ENCODE data around the gene BABAM2. TPM values are rescaled to one million over a fixed set of nuclear protein-coding genes. Genes with fewer than 3 reads are reported as not detected.

BABAM2 gene
- total and polyA plus RNA-seq, 2 experiments from 2014 or later, result 35.2 to 46.1 TPM

GRCh38 chr2:28233164-28233676, 342.7 kb downstream of the BABAM2 start:
- in situ Hi-C loops (cut with MboI), result no loop called here
- H3K9ac ChIP-seq, result no peak overlapping the region
- H2AFZ ChIP-seq, result peak overlapping the region; percentile 26; the same call in 1 of the 2 replicates
- no peak for TF ChIP-seq EZH2 (IDR thresholded peaks at IDR 0.05; ENCODE audit: insufficient read depth, poor library complexity, severe bottlenecking)
- no peak for TF ChIP-seq EZH2phosphoT487 (IDR thresholded peaks at IDR 0.05; ENCODE audit: insufficient read depth, low read depth)
- H3K27ac ChIP-seq, result peak overlapping the region; percentile 64
- no peak overlapping the region for H3K4me3 ChIP-seq
- DNase-seq, result peak; percentile 57
- no peaks in the 10 kb centered on the region for H3K36me3 ChIP-seq (ENCODE audit: low read depth)
- no peaks in the 10 kb centered on the region for H3K9me2 ChIP-seq (ENCODE audit: insufficient read depth)
- H3K79me2 ChIP-seq (ENCODE audit: insufficient read depth), result no peaks in the 10 kb centered on the region
- H3K9me3 ChIP-seq (ENCODE audit: low read depth), result no peaks in the 10 kb centered on the region
- no peaks in the 10 kb centered on the region for H3K27me3 ChIP-seq (replicated peaks; ENCODE audit: insufficient read depth)
- H4K20me1 ChIP-seq (ENCODE audit: insufficient read depth), result no peaks in the 10 kb centered on the region
- H3K4me1 ChIP-seq (ENCODE audit: insufficient read depth), result peaks cover 35% of the 10 kb centered on the region
- peak overlapping the region; percentile 2 for H3K4me2 ChIP-seq (ENCODE audit: unreplicated experiment)
- WGBS, 2 experiments (ENCODE audit: low coverage in 1 of 2, low lambda C conversion rate in 2 of 2, missing lambda C conversion rate in 2 of 2), result 41 to 48% methylated on average over 6 of the region's 6 CpGs
- peaks cover 27% of the 10 kb centered on the region for H3F3A ChIP-seq (ENCODE audit: insufficient read depth)

DNA sequence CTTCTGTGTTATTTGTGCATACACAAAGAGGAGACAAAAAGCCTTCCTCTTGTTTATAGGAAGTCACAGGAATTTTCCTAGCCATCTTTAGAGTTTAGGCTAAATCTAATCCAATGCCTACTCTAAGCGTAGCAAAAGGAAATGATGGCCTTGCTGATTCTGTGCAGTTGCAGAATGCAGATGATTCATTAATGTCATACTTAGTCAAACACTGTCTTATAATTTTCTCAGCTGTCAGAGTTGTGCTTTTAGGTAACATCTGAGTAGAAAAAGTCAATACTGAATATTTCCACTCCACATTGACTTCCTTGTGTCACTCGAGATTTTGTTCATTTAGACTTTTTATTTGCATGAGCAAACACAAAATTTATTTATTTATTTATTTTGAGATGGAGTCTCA, 344.3 kb downstream of the BABAM2 start:
- Histone ChIP-seq H3K4me3 (no peak overlapping the region), H3K9me3 (ENCODE audit: low read depth) (no peaks in the 10 kb centered on the region), H3K4me2 (ENCODE audit: unreplicated experiment) (no peak overlapping the region), H3K27me3 (replicated peaks; ENCODE audit: insufficient read depth) (no peaks in the 10 kb centered on the region), H2AFZ (no peak overlapping the region), H4K20me1 (ENCODE audit: insufficient read depth) (no peaks in the 10 kb centered on the region), H3K4me1 (ENCODE audit: insufficient read depth) (peaks cover 35% of the 10 kb centered on the region), H3K36me3 (ENCODE audit: low read depth) (no peaks in the 10 kb centered on the region), H3K27ac (no peak overlapping the region), H3K9me2 (ENCODE audit: insufficient read depth) (no peaks in the 10 kb centered on the region), H3F3A (ENCODE audit: insufficient read depth) (peaks cover 27% of the 10 kb centered on the region), H3K79me2 (ENCODE audit: insufficient read depth) (no peaks in the 10 kb centered on the region), H3K9ac (no peak overlapping the region)
- TF ChIP-seq EZH2 (IDR thresholded peaks at IDR 0.05; ENCODE audit: insufficient read depth, poor library complexity, severe bottlenecking) (no peak), EZH2phosphoT487 (IDR thresholded peaks at IDR 0.05; ENCODE audit: insufficient read depth, low read depth) (no peak)
- in situ Hi-C loops (cut with MboI), result no loop called here
- DNase-seq, result no peak
- WGBS, 2 experiments (ENCODE audit: low coverage in 1 of 2, low lambda C conversion rate in 2 of 2, missing lambda C conversion rate in 2 of 2), result 38 to 52% methylated on average over 2 of the region's 2 CpGs

GRCh38 chr2:28239207-28239606, 348.7 kb downstream of the BABAM2 start:
- Histone ChIP-seq H3K9me2 (ENCODE audit: insufficient read depth) (no peaks in the 10 kb centered on the region), H3K27ac (no peak overlapping the region), H3K4me3 (no peak overlapping the region), H3F3A (ENCODE audit: insufficient read depth) (no peaks in the 10 kb centered on the region), H3K27me3 (replicated peaks; ENCODE audit: insufficient read depth) (no peaks in the 10 kb centered on the region), H3K4me1 (ENCODE audit: insufficient read depth) (peaks cover 4% of the 10 kb centered on the region; the same call in 1 of the 2 replicates), H3K36me3 (ENCODE audit: low read depth) (no peaks in the 10 kb centered on the region), H2AFZ (no peak overlapping the region), H3K9ac (no peak overlapping the region), H3K9me3 (ENCODE audit: low read depth) (no peaks in the 10 kb centered on the region), H4K20me1 (ENCODE audit: insufficient read depth) (no peaks in the 10 kb centered on the region), H3K4me2 (ENCODE audit: unreplicated experiment) (no peak overlapping the region), H3K79me2 (ENCODE audit: insufficient read depth) (no peaks in the 10 kb centered on the region)
- no peak for DNase-seq
- TF ChIP-seq EZH2phosphoT487 (IDR thresholded peaks at IDR 0.05; ENCODE audit: insufficient read depth, low read depth), result no peak
- TF ChIP-seq EZH2 (IDR thresholded peaks at IDR 0.05; ENCODE audit: insufficient read depth, poor library complexity, severe bottlenecking), result no peak
- in situ Hi-C loops (cut with MboI), result no loop called here
- WGBS, 2 experiments (ENCODE audit: low coverage in 1 of 2, low lambda C conversion rate in 2 of 2, missing lambda C conversion rate in 2 of 2), result 79 to 84% methylated on average over 1 of the region's 1 CpG

- Histone ChIP-seq H3K4me1 (ENCODE audit: insufficient read depth) (no peaks in the 10 kb centered on the region), H4K20me1 (ENCODE audit: insufficient read depth) (no peaks in the 10 kb centered on the region), H3K9ac (no peak overlapping the region), H3K9me3 (ENCODE audit: low read depth) (no peaks in the 10 kb centered on the region), H3K9me2 (ENCODE audit: insufficient read depth) (no peaks in the 10 kb centered on the region), H3K4me3 (no peak overlapping the region), H3F3A (ENCODE audit: insufficient read depth) (no peaks in the 10 kb centered on the region), H2AFZ (no peak overlapping the region), H3K27me3 (replicated peaks; ENCODE audit: insufficient read depth) (no peaks in the 10 kb centered on the region), H3K4me2 (ENCODE audit: unreplicated experiment) (no peak overlapping the region), H3K36me3 (ENCODE audit: low read depth) (no peaks in the 10 kb centered on the region), H3K79me2 (ENCODE audit: insufficient read depth) (no peaks in the 10 kb centered on the region), H3K27ac (no peak overlapping the region)
- 98 to 100% methylated on average over 2 of the region's 2 CpGs for WGBS, 2 experiments (ENCODE audit: low coverage in 1 of 2, low lambda C conversion rate in 2 of 2, missing lambda C conversion rate in 2 of 2)
- no peak for DNase-seq
- in situ Hi-C loops (cut with MboI), result no loop called here
- TF ChIP-seq EZH2phosphoT487 (IDR thresholded peaks at IDR 0.05; ENCODE audit: insufficient read depth, low read depth) (no peak), EZH2 (IDR thresholded peaks at IDR 0.05; ENCODE audit: insufficient read depth, poor library complexity, severe bottlenecking) (no peak)
Observed at GRCh38 chr2:28240937-28241336, 350.4 kb downstream of the BABAM2 start.

DNA sequence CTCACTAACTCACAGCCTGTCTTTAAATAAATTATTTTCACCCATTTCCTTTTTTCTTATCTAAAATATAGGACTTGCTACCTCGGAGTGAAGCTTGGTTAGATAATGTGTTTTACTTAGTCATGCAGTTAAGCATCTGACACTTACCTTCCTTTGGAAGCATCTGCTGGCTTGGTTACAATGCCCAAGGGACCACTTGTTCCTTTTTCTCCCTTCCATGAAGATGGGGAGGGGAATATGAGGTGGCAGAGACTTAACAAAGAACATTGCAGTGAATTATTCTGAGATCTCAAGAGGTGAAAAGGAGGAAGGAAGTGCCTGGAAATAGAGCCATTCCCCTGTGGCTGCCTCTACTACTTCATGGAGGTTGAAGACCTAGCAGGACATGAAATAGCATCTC, 356.8 kb downstream of the BABAM2 start:
- Histone ChIP-seq H3K4me1 (ENCODE audit: insufficient read depth) (peaks cover 12% of the 10 kb centered on the region), H3K36me3 (ENCODE audit: low read depth) (no peaks in the 10 kb centered on the region), H4K20me1 (ENCODE audit: insufficient read depth) (no peaks in the 10 kb centered on the region), H3K27me3 (replicated peaks; ENCODE audit: insufficient read depth) (no peaks in the 10 kb centered on the region), H3K27ac (no peak overlapping the region), H3K9me2 (ENCODE audit: insufficient read depth) (no peaks in the 10 kb centered on the region), H3K9me3 (ENCODE audit: low read depth) (no peaks in the 10 kb centered on the region), H3K9ac (no peak overlapping the region), H3K4me2 (ENCODE audit: unreplicated experiment) (peak overlapping the region; percentile 6), H3K4me3 (no peak overlapping the region), H3F3A (ENCODE audit: insufficient read depth) (no peaks in the 10 kb centered on the region), H3K79me2 (ENCODE audit: insufficient read depth) (no peaks in the 10 kb centered on the region), H2AFZ (no peak overlapping the region)
- DNase-seq, result no peak
- 38 to 40% methylated on average over 1 of the region's 1 CpG for WGBS, 2 experiments (ENCODE audit: low coverage in 1 of 2, low lambda C conversion rate in 2 of 2, missing lambda C conversion rate in 2 of 2)
- in situ Hi-C loops (cut with MboI), result no loop called here
- TF ChIP-seq EZH2 (IDR thresholded peaks at IDR 0.05; ENCODE audit: insufficient read depth, poor library complexity, severe bottlenecking) (no peak), EZH2phosphoT487 (IDR thresholded peaks at IDR 0.05; ENCODE audit: insufficient read depth, low read depth) (no peak)
